OCI-LY3 (cell line): ENCODE data around the gene OPN4.

ENCODE experiments used
- H2AFZ ChIP-seq: fragments of 200-600, 300-600 bp; shearing (Covaris generic); 2 replicates; pipeline ENCODE4 v1.6.0; 2014; ENCODE audit warnings: antibody characterized with exemption, low read depth, low read length
- H3K27ac ChIP-seq: fragments of 200-600, 300-600 bp; sonication (generic); 2 replicates; pipeline ENCODE4 v1.5.1; 2014; ENCODE audit warnings: mild to moderate bottlenecking, low read length, moderate library complexity, mixed read lengths
- H3K27me3 ChIP-seq: fragments of 200-600, 300-600 bp; sonication (generic); 2 replicates; pipeline ENCODE4 v1.6.1; 2014; ENCODE audit warnings: low read depth, low read length, mixed read lengths
- H3K36me3 ChIP-seq: fragments of 200-600, 300-600 bp; sonication (generic); replicated peaks from 2 replicates; pipeline ENCODE3; 2014; ENCODE audit warnings: low read depth, low read length, mixed read lengths
- H3K4me1 ChIP-seq: fragments of 300-600, 200-600 bp; sonication (generic); 2 replicates; pipeline ENCODE4 v1.6.1; 2014; ENCODE audit warnings: low read length, mixed read lengths
- H3K4me2 ChIP-seq: fragments of 200-600, 300-600 bp; sonication (generic); 2 replicates; pipeline ENCODE4 v1.6.1; 2014; ENCODE audit warnings: low read length, mixed read lengths
- H3K4me3 ChIP-seq: fragments of 300-600, 200-600 bp; sonication (generic); 2 replicates; pipeline ENCODE4 v1.5.1; 2014; ENCODE audit warnings: antibody characterized with exemption, mild to moderate bottlenecking, low read length, moderate library complexity
- H3K79me2 ChIP-seq: fragments of 300-600, 200-600 bp; shearing (Covaris generic); 2 replicates; pipeline ENCODE4 v1.6.1; 2014; ENCODE audit warnings: mild to moderate bottlenecking, low read length, mixed read lengths
- H3K9ac ChIP-seq: fragments of 300-600, 200-600 bp; shearing (Covaris generic); 2 replicates; pipeline ENCODE4 v1.6.0; 2014; ENCODE audit warnings: mild to moderate bottlenecking, low read length, moderate library complexity
- H3K9me3 ChIP-seq: fragments of 200-600, 300-600 bp; shearing (Covaris generic); 2 replicates; pipeline ENCODE4 v1.6.1; 2014; ENCODE audit warnings: low read length, mixed read lengths; ENCODE audit not compliant: insufficient read depth
- H4K20me1 ChIP-seq: fragments of 200-600, 300-600 bp; sonication (generic); 2 replicates; pipeline ENCODE4 v1.6.1; 2016; ENCODE audit warnings: low read length, mixed read lengths; ENCODE audit not compliant: insufficient read depth
- CTCF ChIP-seq: fragments of 200-600, 300-600 bp; sonication (generic); IDR thresholded peaks from 2 replicates; pipeline ENCODE4 v1.5.1; 2014; ENCODE audit warnings: antibody characterized with exemption, low read length, low read depth
- EZH2phosphoT487 ChIP-seq: fragments of 200-600 bp; shearing (Covaris generic); IDR thresholded peaks from 2 replicates; pipeline ENCODE4 v1.6.1; 2018; ENCODE audit warnings: antibody characterized with exemption, mixed run types, low read depth

Gene OPN4

GRCh38 chr10:86681047-86681446, 26.7 kb downstream of the OPN4 start:
- H3K4me1 ChIP-seq = peaks cover 4% of the 10 kb centered on the region; the same call in 1 of the 2 replicates
- no peaks in the 10 kb centered on the region for H3K9me3 ChIP-seq
- no peak overlapping the region for H3K27ac ChIP-seq
- H3K36me3 ChIP-seq = no peaks in the 10 kb centered on the region
- H3K4me3 ChIP-seq = no peak overlapping the region
- no peaks in the 10 kb centered on the region for H4K20me1 ChIP-seq
- H3K27me3 ChIP-seq = peaks cover 6% of the 10 kb centered on the region
- TF ChIP-seq CTCF = no peak
- TF ChIP-seq EZH2phosphoT487 = no peak
- no peak overlapping the region for H3K9ac ChIP-seq
- H3K4me2 ChIP-seq = no peak overlapping the region
- no peak overlapping the region for H2AFZ ChIP-seq
- H3K79me2 ChIP-seq = no peaks in the 10 kb centered on the region

DNA sequence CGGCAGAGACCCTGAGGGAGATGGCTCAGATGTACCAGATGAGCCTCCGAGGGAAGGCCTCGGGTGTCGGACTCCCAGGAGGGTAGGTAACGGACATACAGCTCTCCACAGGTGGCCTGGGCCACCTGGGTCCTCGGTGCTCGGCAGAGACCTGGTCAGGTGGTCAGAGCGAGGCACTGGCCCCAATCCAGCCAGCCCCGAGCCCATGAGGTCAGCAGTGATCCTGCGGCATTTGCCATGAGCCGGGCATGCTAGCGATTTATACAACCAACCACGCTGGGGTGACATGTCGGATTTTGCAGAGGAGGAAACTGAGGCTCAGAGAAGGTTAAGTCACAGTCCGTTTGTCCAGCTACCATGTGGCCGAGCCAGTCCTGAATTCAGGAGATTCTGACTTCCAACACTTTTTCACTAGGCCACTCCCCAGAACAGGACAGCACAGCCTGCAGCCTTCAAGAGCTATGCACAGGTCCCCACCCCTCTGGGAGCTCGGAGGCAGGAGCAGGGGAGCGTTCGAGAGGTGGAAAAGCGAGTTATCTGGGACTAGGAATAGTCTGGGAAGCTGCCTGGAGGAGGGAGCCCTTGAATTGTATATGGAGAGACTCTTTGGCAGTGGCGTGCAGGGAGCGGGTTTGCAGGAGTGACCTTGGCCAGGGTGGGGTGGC, 27.5 kb downstream of the OPN4 start:
- TF ChIP-seq EZH2phosphoT487 (no peak), CTCF (no peak)
- H3K9ac ChIP-seq = no peak overlapping the region
- H3K4me3 ChIP-seq = no peak overlapping the region
- no peak overlapping the region for H3K27ac ChIP-seq
- H4K20me1 ChIP-seq = no peaks in the 10 kb centered on the region
- no peak overlapping the region for H2AFZ ChIP-seq
- H3K9me3 ChIP-seq = no peaks in the 10 kb centered on the region
- peaks cover 6% of the 10 kb centered on the region for H3K27me3 ChIP-seq
- H3K79me2 ChIP-seq = no peaks in the 10 kb centered on the region
- peaks cover 4% of the 10 kb centered on the region; the same call in 1 of the 2 replicates for H3K4me1 ChIP-seq
- no peaks in the 10 kb centered on the region for H3K36me3 ChIP-seq
- no peak overlapping the region for H3K4me2 ChIP-seq

GRCh38 chr10:86682675-86683074, 28.3 kb downstream of the OPN4 start:
- Histone ChIP-seq H3K4me3 (no peak overlapping the region), H2AFZ (no peak overlapping the region), H3K9ac (no peak overlapping the region), H3K27ac (no peak overlapping the region), H3K4me2 (no peak overlapping the region), H3K4me1 (peaks cover 4% of the 10 kb centered on the region; the same call in 1 of the 2 replicates), H3K27me3 (peaks cover 6% of the 10 kb centered on the region), H3K36me3 (no peaks in the 10 kb centered on the region), H3K79me2 (no peaks in the 10 kb centered on the region), H4K20me1 (no peaks in the 10 kb centered on the region), H3K9me3 (no peaks in the 10 kb centered on the region)
- no peak for TF ChIP-seq EZH2phosphoT487
- no peak for TF ChIP-seq CTCF

- Histone ChIP-seq H3K4me2 (no peak overlapping the region), H2AFZ (no peak overlapping the region), H3K79me2 (no peaks in the 10 kb centered on the region), H3K36me3 (no peaks in the 10 kb centered on the region), H3K27ac (no peak overlapping the region), H3K4me1 (0 out of 2 replicates have a peak, but pooled peaks cover 5% of the 10 kb centered on the region), H3K9me3 (no peaks in the 10 kb centered on the region), H3K4me3 (no peak overlapping the region), H3K27me3 (peaks cover 6% of the 10 kb centered on the region), H3K9ac (no peak overlapping the region), H4K20me1 (no peaks in the 10 kb centered on the region)
- TF ChIP-seq CTCF = peak; percentile 35
- no peak for TF ChIP-seq EZH2phosphoT487
Observed at GRCh38 chr10:86684331-86685097, 30.2 kb downstream of the OPN4 start.
